Fibroblast of lung (primary cell): Measurements from ENCODE around the gene ZDHHC8. TPM values are rescaled to one million over a fixed set of nuclear protein-coding genes. Genes with fewer than 3 reads are reported as not detected.

Experiments used
- DNase-seq, 2 donors: peaks; one replicate each; pipeline versions ENCODE4 v3.0.0 to v3.0.0-alpha.2; 2010; ENCODE audit warnings: low read depth in 2 of 2
- H2AFZ ChIP-seq: 2 replicates; pipeline ENCODE4 v1.5.1; 2012; ENCODE audit warnings: low read length, control low read depth, inconsistent platforms
- H3K27ac ChIP-seq: 2 replicates; pipeline ENCODE4 v1.5.1; 2011; ENCODE audit warnings: low read length, control low read depth; ENCODE audit not compliant: insufficient read depth
- H3K27me3 ChIP-seq: 2 replicates; pipeline ENCODE4 v1.5.1; 2011; ENCODE audit warnings: mild to moderate bottlenecking, low read length; ENCODE audit not compliant: control insufficient read depth, insufficient read depth
- H3K36me3 ChIP-seq: 2 replicates; pipeline ENCODE4 v1.5.1; 2011; ENCODE audit warnings: low read length; ENCODE audit not compliant: control insufficient read depth, insufficient read depth
- H3K4me1 ChIP-seq: 2 replicates; pipeline ENCODE4 v1.5.1; 2011; ENCODE audit warnings: low read length; ENCODE audit not compliant: control insufficient read depth, insufficient read depth; ENCODE audit errors: extremely low read depth
- H3K4me2 ChIP-seq: 2 replicates; pipeline ENCODE4 v1.5.1; 2011; ENCODE audit warnings: low read length, control low read depth; ENCODE audit not compliant: insufficient read depth; ENCODE audit errors: extremely low read depth
- H3K4me3 ChIP-seq, 4 experiments: fragments of 200-600 bp in 1 of 4; sonication (generic) in 1 of 4; replicated peaks in 1 of 4; 2 replicates each; pipeline ENCODE4 v1.5.1; 2011 to 2016; ENCODE audit warnings: low read length in 4 of 4, low read depth in 3 of 4, mild to moderate bottlenecking in 3 of 4, control low read depth in 2 of 4, inconsistent platforms in 1 of 4, mixed read lengths in 1 of 4; ENCODE audit not compliant: insufficient read depth in 1 of 4; ENCODE audit errors: control extremely low read depth in 1 of 4
- H3K79me2 ChIP-seq: 2 replicates; pipeline ENCODE4 v1.5.1; 2012; ENCODE audit warnings: mild to moderate bottlenecking, low read length, inconsistent platforms; ENCODE audit not compliant: control insufficient read depth, insufficient read depth
- H3K9ac ChIP-seq: 2 replicates; pipeline ENCODE4 v1.5.1; 2011; ENCODE audit warnings: mild to moderate bottlenecking, low read length, control low read depth; ENCODE audit not compliant: insufficient read depth
- H3K9me3 ChIP-seq: 2 replicates; pipeline ENCODE4 v1.5.1; 2012; ENCODE audit warnings: low read depth, low read length; ENCODE audit not compliant: control insufficient read depth, insufficient read depth
- H4K20me1 ChIP-seq: 2 replicates; pipeline ENCODE4 v1.5.1; 2011; ENCODE audit warnings: low read length; ENCODE audit not compliant: control insufficient read depth, insufficient read depth; ENCODE audit errors: extremely low read depth
- EZH2 ChIP-seq: IDR thresholded peaks from 2 replicates; pipeline ENCODE4 v1.5.1; 2012; ENCODE audit warnings: low read length, control low read depth, mild to moderate bottlenecking; ENCODE audit errors: missing control alignments
- polyA plus RNA-seq, 2 donors: library from polyadenylated mRNA; depleted of rRNA in 1 of 2; stranded (reverse) in 1 of 2; unstranded in 1 of 2; fragments of >200 nt; gene quantifications; 2 replicates each; pipeline ENCODE4 v1.2.1, GENCODE V29; 2011 to 2012; ENCODE audit warnings: missing spikeins in 1 of 2
- total RNA-seq: library from RNA; depleted of rRNA; stranded (reverse); fragments of >200 nt; gene quantifications from 2 replicates; pipeline ENCODE4 v1.2.1, GENCODE V29; 2014
- TF ChIP-seq, protein P1 (sequence below), 2 donors: IDR thresholded peaks in 1 of 2; conservative IDR thresholded peaks in 1 of 2; 1 replicate in 1 of 2; 2 replicates in 1 of 2; pipeline ENCODE4 v1.5.1; 2011 to 2012; ENCODE audit warnings: low read length in 2 of 2, control low read depth in 1 of 2, inconsistent platforms in 1 of 2, low read depth in 1 of 2, mild to moderate bottlenecking in 1 of 2

The ZDHHC8 gene
- total and polyA plus RNA-seq, 2 donors (not counting 1 experiment from before 2014, with no cell fraction given): 6.6 to 26.2 TPM

DNA sequence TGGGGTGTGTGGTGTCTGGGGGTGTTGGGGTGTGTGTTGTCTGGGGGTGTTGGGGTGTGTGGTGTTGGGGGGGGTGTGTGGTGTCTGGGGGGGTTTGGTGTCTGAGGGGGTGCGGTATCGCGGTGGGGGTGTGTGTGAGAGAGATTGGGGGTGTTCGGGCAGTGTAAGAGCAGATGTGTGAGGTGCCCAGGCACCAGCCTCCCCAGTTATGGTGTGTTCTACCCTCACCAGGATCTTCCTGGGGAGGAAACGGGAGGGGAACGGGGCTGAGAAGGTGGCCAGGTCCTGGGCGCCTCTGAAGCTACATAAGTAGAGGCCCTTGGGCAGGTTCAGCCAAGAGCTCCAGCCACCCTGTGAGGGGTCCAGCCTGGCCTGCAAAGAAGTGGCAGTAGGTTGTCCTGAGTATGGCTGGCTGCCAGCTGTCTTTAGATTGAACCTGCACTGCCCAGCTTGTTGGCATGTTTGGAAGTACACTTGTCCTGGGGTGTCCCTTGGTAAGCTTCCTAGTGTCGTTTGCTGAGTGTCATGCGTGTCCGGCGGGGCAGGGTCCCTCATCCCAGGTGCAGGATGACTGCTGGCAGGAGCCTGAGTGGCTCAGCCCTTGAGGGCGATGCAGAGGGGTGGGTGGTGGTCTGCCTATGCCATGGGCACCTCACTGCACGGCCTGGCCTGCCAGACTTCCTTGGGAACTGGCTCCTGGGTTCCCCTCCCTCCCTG, 8.1 kb upstream of the ZDHHC8 start:
- Histone ChIP-seq H3K9me3 (no peaks in the 10 kb centered on the region), H3K79me2 (peaks cover 49% of the 10 kb centered on the region), H3K4me3 (no peak overlapping the region), H2AFZ (no peak overlapping the region), H4K20me1 (no peaks in the 10 kb centered on the region), H3K36me3 (peaks cover 35% of the 10 kb centered on the region), H3K4me1 (peaks cover 6% of the 10 kb centered on the region), H3K9ac (no peak overlapping the region), H3K4me2 (no peak overlapping the region), H3K27ac (no peak overlapping the region), H3K27me3 (no peaks in the 10 kb centered on the region)
- no peak for DNase-seq
- TF ChIP-seq, protein P1, sequence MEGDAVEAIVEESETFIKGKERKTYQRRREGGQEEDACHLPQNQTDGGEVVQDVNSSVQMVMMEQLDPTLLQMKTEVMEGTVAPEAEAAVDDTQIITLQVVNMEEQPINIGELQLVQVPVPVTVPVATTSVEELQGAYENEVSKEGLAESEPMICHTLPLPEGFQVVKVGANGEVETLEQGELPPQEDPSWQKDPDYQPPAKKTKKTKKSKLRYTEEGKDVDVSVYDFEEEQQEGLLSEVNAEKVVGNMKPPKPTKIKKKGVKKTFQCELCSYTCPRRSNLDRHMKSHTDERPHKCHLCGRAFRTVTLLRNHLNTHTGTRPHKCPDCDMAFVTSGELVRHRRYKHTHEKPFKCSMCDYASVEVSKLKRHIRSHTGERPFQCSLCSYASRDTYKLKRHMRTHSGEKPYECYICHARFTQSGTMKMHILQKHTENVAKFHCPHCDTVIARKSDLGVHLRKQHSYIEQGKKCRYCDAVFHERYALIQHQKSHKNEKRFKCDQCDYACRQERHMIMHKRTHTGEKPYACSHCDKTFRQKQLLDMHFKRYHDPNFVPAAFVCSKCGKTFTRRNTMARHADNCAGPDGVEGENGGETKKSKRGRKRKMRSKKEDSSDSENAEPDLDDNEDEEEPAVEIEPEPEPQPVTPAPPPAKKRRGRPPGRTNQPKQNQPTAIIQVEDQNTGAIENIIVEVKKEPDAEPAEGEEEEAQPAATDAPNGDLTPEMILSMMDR (conservative IDR thresholded peaks at IDR 0.05 in 1 of 2, IDR thresholded peaks at IDR 0.05 in 1 of 2; ENCODE audit: low read depth in 1 of 2, low read length in 2 of 2): no peak
- TF ChIP-seq EZH2: no peak

DNA sequence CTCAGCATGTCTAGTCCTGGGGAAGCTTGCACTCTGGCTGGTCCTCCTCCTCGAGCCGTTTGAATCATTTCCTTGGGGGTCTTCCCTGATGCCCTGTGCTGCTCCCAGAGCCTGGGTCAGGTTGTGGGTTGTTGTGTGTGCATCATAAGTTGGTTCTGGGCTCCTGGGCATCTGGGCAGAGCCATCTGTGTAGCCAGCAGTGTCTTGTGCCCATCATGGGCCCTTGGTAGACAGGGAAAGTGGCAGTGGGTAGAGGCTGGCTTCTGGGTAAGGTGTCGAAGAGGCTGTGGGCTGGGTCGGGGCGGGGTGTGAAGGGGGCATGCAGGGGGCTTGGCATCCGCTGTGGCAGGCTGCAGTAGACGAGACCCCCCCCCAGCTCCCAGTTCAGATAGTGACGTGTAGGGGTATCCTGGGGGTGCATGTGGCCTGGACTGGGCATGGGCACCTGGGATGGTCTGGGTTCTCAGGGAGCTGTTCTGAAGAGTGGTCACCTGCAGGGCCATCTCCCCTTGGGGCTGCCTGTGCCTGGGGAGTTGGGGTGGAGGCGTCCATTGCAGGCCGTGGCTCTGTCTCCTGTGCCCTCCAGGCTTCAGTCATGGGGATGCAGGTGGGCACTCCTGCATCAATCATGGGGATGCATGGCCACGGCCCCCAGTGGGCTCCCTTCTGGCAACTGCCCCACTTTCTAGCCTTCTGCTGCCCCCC, 7.4 kb upstream of the ZDHHC8 start:
- Histone ChIP-seq H3K27me3 (no peaks in the 10 kb centered on the region), H3K27ac (no peak overlapping the region), H3K4me1 (peaks cover under 1% of the 10 kb centered on the region), H2AFZ (no peak overlapping the region), H3K4me3 (no peak overlapping the region), H3K36me3 (peaks cover 33% of the 10 kb centered on the region), H3K9me3 (no peaks in the 10 kb centered on the region), H4K20me1 (no peaks in the 10 kb centered on the region), H3K9ac (no peak overlapping the region), H3K79me2 (peaks cover 42% of the 10 kb centered on the region), H3K4me2 (no peak overlapping the region)
- no peak for TF ChIP-seq EZH2
- TF ChIP-seq, protein P1 (conservative IDR thresholded peaks at IDR 0.05 in 1 of 2, IDR thresholded peaks at IDR 0.05 in 1 of 2; ENCODE audit: low read depth in 1 of 2, low read length in 2 of 2): no peak
- DNase-seq: no peak

DNA sequence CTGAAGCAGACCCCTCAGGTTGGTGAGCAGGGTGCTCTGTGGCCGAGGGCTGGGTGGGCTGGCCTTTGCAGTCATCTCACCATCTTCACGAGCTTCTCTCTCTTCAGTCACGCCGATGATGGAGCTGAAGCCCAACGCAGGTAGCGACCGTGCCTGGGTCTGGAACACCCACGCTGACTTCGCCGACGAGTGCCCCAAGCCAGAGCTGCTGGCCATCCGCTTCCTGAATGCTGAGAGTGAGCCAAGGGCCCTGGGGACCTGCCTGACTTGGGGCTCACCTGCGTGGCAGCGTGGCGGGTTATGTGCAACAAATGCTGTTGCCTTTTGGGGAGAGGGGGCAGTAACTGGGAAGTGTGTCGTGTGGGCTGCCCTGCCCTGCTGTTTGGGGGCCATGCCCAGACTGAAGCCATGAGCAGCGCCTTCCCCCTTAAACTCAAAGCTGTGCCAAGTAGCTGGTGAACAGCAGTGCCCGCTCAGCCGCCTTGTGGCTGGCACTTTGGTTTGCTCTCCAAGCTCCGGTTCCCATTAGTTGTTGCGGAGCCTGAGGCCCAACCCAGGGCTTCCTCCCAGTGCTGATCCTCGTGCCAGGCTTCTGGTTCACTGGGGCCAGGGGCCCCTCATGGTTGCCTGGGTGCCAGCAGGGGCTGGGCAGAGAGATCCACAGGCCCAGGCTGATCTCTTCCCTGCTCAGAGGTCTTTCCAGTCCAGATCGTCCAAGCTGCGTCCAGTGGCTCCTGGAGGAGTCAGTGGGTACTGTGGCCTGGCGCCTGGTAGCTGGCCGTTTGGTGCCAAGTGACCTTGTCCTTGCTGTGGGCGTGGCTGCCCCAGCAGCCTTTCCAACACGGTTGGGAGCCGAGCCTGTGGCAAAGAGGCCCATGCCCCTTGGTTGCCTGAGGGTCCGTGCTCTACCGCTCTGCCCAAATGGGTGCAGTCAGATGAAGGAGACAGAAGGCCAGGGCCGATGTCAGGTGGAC, 6.1 kb upstream of the ZDHHC8 start:
- H3K4me2 ChIP-seq: no peak overlapping the region
- peaks cover 30% of the 10 kb centered on the region for H3K79me2 ChIP-seq
- no peak overlapping the region for H2AFZ ChIP-seq
- no peak overlapping the region for H3K9ac ChIP-seq
- no peaks in the 10 kb centered on the region for H3K9me3 ChIP-seq
- no peak overlapping the region for H3K27ac ChIP-seq
- no peak overlapping the region for H3K4me3 ChIP-seq
- TF ChIP-seq, protein P1 (conservative IDR thresholded peaks at IDR 0.05 in 1 of 2, IDR thresholded peaks at IDR 0.05 in 1 of 2; ENCODE audit: low read depth in 1 of 2, low read length in 2 of 2): no peak
- TF ChIP-seq EZH2: no peak
- DNase-seq: no peak
- H4K20me1 ChIP-seq: no peaks in the 10 kb centered on the region
- no peaks in the 10 kb centered on the region for H3K27me3 ChIP-seq
- no peaks in the 10 kb centered on the region for H3K4me1 ChIP-seq
- peaks cover 27% of the 10 kb centered on the region for H3K36me3 ChIP-seq
